AG09309 (cell line): ENCODE results near the gene VPS8.

Source experiments
- DNase-seq: peaks from one replicate; pipeline ENCODE4 v3.0.0-alpha.2; 2010; ENCODE audit warnings: low read depth
- H3K4me3 ChIP-seq: 2 replicates; pipeline ENCODE4 v1.5.1; 2011; ENCODE audit warnings: mild to moderate bottlenecking, low read depth, low read length, moderate library complexity; ENCODE audit not compliant: control insufficient read depth
- CTCF ChIP-seq: IDR thresholded peaks from 2 replicates; pipeline ENCODE4 v1.5.1; 2011; ENCODE audit warnings: mild to moderate bottlenecking, low read depth, low read length, inconsistent platforms; ENCODE audit not compliant: insufficient read depth, control insufficient read depth; ENCODE audit errors: missing control alignments

The VPS8 gene

DNA sequence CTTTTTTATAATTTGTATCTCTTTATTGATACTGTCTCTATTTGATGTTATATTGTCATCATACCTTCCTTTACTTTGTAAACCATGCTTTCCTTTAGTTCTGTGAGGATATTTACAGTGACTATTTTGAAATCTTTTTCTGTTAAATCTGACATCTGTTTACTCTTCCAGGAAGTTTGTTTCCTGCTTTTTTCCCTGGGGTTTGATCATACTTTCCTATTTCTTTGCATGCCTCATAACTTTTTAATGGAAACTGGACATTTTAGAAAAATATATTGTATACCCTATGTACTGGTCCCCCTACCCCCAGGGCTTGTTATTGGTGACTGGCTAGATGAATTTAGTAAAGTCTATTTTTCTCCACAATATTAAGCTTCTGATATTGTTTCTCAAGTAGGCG, 225.8 kb downstream of the VPS8 start:
- H3K4me3 ChIP-seq: no peak overlapping the region
- no peak for DNase-seq
- TF ChIP-seq CTCF: no peak

GRCh38 chr3:185040425-185040824, 228.5 kb downstream of the VPS8 start:
- DNase-seq: no peak
- TF ChIP-seq CTCF: no peak
- H3K4me3 ChIP-seq: no peak overlapping the region

DNA sequence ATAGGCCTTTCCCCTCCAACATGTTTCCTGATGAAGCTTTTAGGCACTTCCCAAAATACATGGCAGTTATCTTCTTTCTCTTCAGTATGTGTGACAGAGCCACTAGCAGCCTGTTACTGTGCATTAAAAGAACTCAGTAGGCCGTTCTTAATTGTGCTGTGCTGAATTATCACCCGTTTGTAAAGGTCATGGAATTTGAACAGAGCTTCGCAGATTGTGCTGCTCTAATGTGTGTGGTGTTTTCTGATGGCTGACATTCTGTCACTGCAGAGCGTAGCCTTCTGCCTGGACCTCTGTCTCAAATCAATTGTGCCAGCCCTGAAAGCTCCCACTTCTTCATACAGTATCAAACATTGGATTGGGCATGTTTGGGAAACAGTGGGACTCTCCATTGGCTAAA, 229.6 kb downstream of the VPS8 start:
- no peak overlapping the region for H3K4me3 ChIP-seq
- TF ChIP-seq CTCF: no peak
- DNase-seq: no peak

- no peak for TF ChIP-seq CTCF
- H3K4me3 ChIP-seq: no peak overlapping the region
- no peak for DNase-seq
These were observed 230.5 kb downstream of the VPS8 start for GRCh38 chr3:185042312-185043050.

DNA sequence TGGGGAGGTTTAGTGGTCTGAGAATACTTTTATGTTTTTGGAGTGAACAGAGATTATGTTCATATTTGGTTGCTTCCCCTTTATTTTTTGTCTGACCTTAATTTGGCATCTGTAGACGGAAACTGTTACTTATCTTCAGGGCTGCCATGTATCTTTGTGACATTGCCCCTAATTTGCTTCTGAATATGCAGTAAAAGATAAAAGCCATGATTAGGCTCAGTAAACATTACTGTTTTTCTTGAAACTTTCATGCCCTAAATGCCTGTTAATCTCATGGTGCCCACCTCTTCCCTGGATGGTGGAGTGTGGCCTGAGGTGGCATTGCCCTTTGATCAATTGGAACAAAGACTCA, 234.2 kb downstream of the VPS8 start:
- DNase-seq: no peak
- no peak overlapping the region for H3K4me3 ChIP-seq
- no peak for TF ChIP-seq CTCF

DNA sequence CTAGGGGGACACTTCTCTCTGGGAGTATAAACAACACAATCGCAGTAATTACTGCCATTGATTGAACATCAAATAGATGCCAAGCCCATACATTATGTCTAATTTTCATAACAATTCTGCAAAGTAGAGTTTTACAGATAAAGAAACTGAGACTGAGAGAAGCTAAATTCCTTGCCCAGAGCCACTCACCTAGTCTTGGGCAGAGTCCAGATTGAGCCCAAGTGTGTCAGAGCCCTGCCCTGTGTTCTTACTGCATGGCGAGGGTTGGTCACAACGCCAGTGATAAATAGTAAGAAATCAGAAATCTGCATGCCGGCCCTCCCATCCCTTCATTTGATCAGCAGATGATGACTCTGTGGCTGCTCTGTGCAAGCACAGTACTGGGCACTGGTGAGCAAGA, 234.6 kb downstream of the VPS8 start:
- TF ChIP-seq CTCF: no peak
- DNase-seq: no peak
- no peak overlapping the region for H3K4me3 ChIP-seq
